Dermis blood vessel endothelial cell (primary cell): ENCODE measurements around the gene AMTN. TPM values are rescaled to one million over a fixed set of nuclear protein-coding genes. Genes with fewer than 3 reads are reported as not detected.
"Not testable (repeated sequence)": the region's sequence is repeated elsewhere in the genome, so short reads cannot be mapped to it uniquely, and the experiment has no call there.

Source experiments
- DNase-seq: peaks from one replicate; pipeline ENCODE4 v3.0.0; 2010
- total RNA-seq: library from RNA; depleted of rRNA; stranded (reverse); fragments of >200 nt; gene quantifications from 2 replicates; pipeline ENCODE4 v1.2.3, GENCODE V29; 2014

Gene AMTN
- not detected in 2 replicates for total RNA-seq

GRCh38 chr4:70518269-70518668 lies at the start of gene AMTN:
TSS of gene AMTN (plus strand) at chr4:70518569. CDS start at chr4:70518778, 209 bp downstream.
- no peak for DNase-seq

GRCh38 chr4:70471897-70472296 lies 46.5 kb upstream of the AMTN start, which contains the start of gene MUC7:
TSS of gene MUC7 (plus strand) at chr4:70472197. CDS start at chr4:70474022, 1,825 bp downstream.
- DNase-seq: no peak

GRCh38 chr4:70473679-70474078 lies 44.7 kb upstream of the AMTN start:
- no peak for DNase-seq

- DNase-seq: no peak
These were observed 29.6 kb upstream of the AMTN start for GRCh38 chr4:70488748-70489147.

GRCh38 chr4:70496231-70496630 lies 22.1 kb upstream of the AMTN start:
- no peak for DNase-seq

GRCh38 chr4:70501838-70502237 lies 16.5 kb upstream of the AMTN start:
- not testable (repeated sequence) for DNase-seq

GRCh38 chr4:70504733-70505132 lies 13.6 kb upstream of the AMTN start:
- no peak for DNase-seq

- peak; percentile 68 for DNase-seq
These were observed 13.1 kb upstream of the AMTN start for GRCh38 chr4:70505151-70505748.

- DNase-seq: no peak
These were observed 9.6 kb upstream of the AMTN start for GRCh38 chr4:70508801-70509200.

GRCh38 chr4:70511365-70511764 lies 7.0 kb upstream of the AMTN start:
- no peak for DNase-seq

- DNase-seq: no peak
These were observed 2.8 kb upstream of the AMTN start for GRCh38 chr4:70515367-70516250.

GRCh38 chr4:70518716-70519115 lies 347 bp downstream of the AMTN start:
- no peak for DNase-seq

- DNase-seq: no peak
These were observed 4.3 kb downstream of the AMTN start for GRCh38 chr4:70522626-70523025.

- DNase-seq: no peak
These were observed 12.6 kb downstream of the AMTN start for GRCh38 chr4:70530997-70531396.

- DNase-seq: no peak
These were observed 13.6 kb downstream of the AMTN start for GRCh38 chr4:70531981-70532380.

- DNase-seq: no peak
These were observed 14.8 kb downstream of the AMTN start for GRCh38 chr4:70533211-70533610.

- DNase-seq: no peak
These were observed 15.4 kb downstream of the AMTN start for GRCh38 chr4:70533791-70534190.

- DNase-seq: not testable (repeated sequence)
These were observed 16.5 kb downstream of the AMTN start for GRCh38 chr4:70534886-70535285.

GRCh38 chr4:70538869-70539268 lies 20.5 kb downstream of the AMTN start:
- no peak for DNase-seq

- DNase-seq: peak; percentile 22
These were observed 26.0 kb downstream of the AMTN start for GRCh38 chr4:70544279-70544868.

GRCh38 chr4:70556856-70557255 lies 38.5 kb downstream of the AMTN start:
- no peak for DNase-seq

GRCh38 chr4:70559211-70559830 lies 41.0 kb downstream of the AMTN start:
- peak; percentile 59 for DNase-seq

- no peak for DNase-seq
These were observed 41.6 kb downstream of the AMTN start for GRCh38 chr4:70559924-70560323.
